GM19328 (cell line): ENCODE data around the gene PCDHGB6.
"Not testable (repeated sequence)": the region's sequence is repeated elsewhere in the genome, so short reads cannot be mapped to it uniquely, and the experiment has no call there.

Source experiments
- ATAC-seq: cut with Tn5 transposase; IDR thresholded peaks from one replicate; pipeline ENCODE4 v1.9.1; 2021; ENCODE audit warnings: mild to moderate bottlenecking, moderate library complexity; ENCODE audit not compliant: unreplicated experiment

The PCDHGB6 gene

GRCh38 chr5:141407790-141408505, at the start of gene PCDHGB6:
PCDHGB6 (plus strand) TSS chr5:141408021; CDS start chr5:141408203, 182 bp downstream.
- ATAC-seq, result peak; percentile 76

DNA sequence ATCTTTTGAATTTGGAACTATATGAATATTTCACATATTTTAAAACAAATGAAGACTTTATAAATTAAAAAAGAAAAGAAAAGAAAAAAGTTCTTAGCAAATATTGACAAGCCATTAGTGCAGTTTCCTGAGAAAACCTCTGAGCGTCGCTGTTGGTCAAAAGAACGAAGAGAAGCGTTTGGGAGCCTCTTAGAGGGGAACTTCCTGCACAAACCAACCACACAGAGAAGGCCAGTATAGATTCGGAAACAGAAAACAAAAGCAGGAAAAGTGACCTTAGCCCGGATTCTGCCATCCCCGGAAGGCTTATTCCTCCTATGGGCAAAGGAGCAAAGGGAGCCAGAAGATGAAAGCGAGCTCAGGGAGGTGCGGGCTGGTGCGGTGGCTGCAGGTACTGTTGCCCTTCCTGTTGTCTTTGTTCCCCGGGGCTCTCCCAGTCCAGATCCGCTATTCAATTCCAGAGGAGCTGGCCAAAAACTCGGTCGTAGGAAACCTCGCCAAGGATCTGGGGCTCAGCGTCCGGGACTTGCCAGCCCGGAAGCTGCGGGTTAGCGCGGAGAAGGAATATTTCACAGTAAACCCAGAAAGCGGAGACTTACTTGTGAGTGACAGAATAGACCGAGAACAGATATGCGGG, 47.9 kb upstream of the PCDHGB6 start, which contains the start of gene PCDHGB2:
PCDHGB2 (plus strand) TSS at position 205 of the 637 bp plus-strand sequence; CDS start at position 347, 142 bp downstream.
- no peak for ATAC-seq

- no peak for ATAC-seq
Observed at GRCh38 chr5:141360685-141361084, 47.1 kb upstream of the PCDHGB6 start.

GRCh38 chr5:141362719-141363118, 45.1 kb upstream of the PCDHGB6 start:
- no peak for ATAC-seq

- ATAC-seq, result no peak
Observed at GRCh38 chr5:141363952-141364660, 43.7 kb upstream of the PCDHGB6 start, which contains the start of gene PCDHGA5. PCDHGA5 (plus strand) TSS chr5:141364162; CDS start chr5:141364331, 169 bp downstream.

- no peak for ATAC-seq
Observed at GRCh38 chr5:141366016-141366896, 41.6 kb upstream of the PCDHGB6 start.

GRCh38 chr5:141369994-141370848, 37.6 kb upstream of the PCDHGB6 start, which contains the start of gene PCDHGB3:
PCDHGB3 (plus strand) TSS chr5:141370242; CDS start chr5:141370395, 153 bp downstream.
- ATAC-seq, result peak; percentile 65

- no peak for ATAC-seq
Observed at GRCh38 chr5:141371572-141372475, 36.0 kb upstream of the PCDHGB6 start.

- ATAC-seq, result no peak
Observed at GRCh38 chr5:141373673-141374317, 34.0 kb upstream of the PCDHGB6 start, which contains the start of gene PCDHGA6. PCDHGA6 (plus strand) TSS chr5:141373891; CDS start chr5:141374084, 193 bp downstream.

DNA sequence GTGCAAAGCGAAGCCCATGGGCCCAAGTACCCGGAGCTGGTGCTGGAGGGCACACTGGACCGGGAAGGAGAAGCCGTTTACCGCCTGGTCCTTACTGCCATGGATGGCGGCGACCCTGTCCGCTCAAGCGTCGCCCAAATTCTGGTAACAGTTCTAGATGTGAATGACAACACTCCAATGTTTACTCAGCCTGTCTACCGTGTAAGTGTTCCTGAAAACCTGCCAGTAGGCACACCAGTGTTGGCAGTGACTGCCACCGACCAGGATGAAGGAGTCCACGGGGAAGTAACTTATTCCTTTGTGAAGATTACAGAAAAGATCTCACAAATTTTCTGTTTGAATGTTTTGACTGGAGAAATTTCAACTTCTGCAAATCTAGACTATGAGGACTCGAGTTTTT, 33.2 kb upstream of the PCDHGB6 start:
- ATAC-seq, result no peak

GRCh38 chr5:141375444-141376155, 32.2 kb upstream of the PCDHGB6 start:
- not testable (repeated sequence) for ATAC-seq

DNA sequence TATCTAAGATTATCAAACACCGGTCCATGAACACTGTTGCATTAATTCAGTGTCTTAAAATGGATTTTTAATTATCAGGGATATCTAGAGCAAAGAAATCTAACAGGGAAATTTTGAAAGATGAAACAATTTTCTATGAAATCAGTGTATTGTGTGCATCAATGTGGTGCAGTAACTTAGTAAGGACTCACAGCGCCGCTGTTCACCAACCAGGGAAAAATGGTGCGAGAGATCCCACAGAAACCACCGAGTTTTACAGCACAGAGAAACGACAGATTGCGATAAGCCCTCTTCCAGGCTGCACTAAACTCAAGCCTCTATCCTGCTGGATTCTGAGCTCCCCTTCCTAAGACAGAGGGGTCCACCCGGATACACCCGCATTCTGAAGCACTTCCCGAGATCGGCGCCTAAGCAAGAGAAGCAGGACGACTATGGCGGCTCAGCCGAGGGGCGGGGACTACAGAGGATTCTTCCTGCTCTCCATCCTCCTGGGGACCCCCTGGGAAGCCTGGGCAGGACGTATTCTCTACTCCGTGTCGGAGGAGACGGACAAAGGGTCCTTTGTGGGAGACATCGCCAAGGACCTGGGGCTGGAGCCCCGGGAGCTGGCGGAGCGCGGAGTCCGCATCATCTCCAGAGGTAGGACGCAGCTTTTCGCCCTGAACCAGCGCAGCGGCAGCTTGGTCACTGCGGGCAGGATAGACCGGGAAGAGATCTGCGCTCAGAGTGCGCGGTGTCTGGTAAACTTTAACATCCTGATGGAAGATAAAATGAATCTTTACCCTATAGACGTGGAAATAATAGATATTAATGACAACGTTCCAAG, 25.1 kb upstream of the PCDHGB6 start, which contains the start of gene PCDHGA7:
PCDHGA7 (plus strand) TSS at position 274 of the 826 bp plus-strand sequence; CDS start at position 432, 158 bp downstream.
- no peak for ATAC-seq

DNA sequence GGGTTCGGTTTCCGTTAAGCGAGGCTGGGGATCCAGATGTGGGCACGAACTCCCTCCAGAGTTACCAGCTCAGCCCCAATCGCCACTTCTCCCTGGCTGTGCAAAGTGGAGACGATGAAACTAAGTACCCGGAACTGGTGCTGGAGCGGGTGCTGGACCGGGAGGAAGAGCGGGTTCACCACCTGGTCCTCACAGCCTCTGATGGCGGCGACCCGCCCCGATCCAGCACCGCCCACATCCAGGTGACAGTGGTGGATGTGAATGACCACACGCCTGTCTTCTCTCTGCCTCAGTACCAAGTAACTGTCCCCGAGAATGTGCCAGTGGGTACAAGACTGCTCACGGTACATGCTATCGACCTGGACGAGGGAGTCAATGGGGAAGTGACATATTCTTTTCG, 24.5 kb upstream of the PCDHGB6 start:
- no peak for ATAC-seq

DNA sequence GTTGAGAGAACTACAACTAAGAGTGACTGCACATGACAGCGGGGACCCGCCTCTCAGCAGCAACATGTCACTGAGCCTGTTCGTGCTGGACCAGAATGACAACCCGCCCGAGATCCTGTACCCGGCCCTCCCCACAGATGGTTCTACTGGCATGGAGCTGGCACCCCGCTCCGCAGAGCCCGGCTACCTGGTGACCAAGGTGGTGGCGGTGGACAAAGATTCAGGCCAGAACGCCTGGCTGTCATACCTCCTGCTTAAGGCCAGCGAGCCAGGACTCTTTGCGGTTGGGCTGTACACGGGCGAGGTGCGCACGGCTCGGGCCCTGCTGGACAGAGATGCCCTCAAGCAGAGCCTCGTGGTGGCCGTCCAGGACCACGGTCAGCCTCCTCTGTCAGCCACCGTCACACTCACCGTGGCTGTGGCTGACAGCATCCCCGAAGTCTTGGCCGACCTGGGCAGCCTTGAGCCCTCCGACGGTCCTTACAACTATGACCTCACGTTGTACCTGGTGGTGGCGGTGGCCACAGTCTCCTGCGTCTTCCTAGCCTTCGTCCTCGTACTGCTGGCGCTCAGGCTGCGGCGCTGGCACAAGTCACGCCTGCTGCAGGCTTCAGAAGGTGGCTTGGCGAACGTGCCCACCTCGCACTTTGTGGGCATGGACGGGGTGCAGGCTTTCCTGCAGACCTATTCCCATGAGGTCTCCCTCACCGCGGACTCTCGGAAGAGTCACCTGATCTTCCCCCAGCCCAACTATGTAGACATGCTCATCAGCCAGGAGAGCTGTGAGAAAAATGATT, 23.2 kb upstream of the PCDHGB6 start:
- no peak for ATAC-seq

DNA sequence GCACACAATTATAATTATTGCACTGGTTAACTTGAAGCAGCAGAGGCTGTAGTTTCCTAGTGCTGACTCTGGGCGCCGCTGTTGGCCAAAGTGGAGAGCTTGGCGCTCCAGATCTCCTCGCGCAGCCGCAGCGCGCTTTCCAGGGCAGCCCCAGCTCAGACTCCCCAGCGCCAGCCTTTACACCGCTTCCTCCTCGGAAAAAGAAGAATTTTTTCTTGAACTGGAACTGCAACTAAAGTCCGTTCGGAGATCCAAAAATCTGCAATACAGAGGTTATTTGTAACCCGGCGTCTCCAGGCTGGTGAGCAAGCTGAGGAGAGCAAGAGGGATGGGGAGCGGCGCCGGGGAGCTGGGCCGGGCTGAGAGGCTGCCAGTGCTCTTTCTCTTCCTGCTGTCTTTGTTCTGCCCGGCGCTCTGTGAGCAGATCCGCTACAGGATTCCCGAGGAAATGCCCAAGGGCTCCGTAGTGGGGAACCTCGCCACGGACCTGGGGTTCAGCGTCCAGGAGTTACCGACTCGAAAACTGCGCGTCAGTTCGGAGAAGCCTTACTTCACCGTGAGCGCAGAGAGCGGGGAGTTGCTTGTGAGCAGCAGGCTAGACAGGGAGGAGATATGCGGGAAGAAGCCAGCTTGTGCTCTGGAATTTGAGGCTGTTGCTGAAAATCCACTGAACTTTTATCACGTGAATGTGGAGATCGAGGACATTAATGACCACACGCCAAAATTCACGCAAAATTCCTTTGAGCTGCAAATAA, 20.1 kb upstream of the PCDHGB6 start, which contains the start of gene PCDHGB4:
PCDHGB4 (plus strand) TSS at position 142 of the 755 bp plus-strand sequence; CDS start at position 329, 187 bp downstream.
- ATAC-seq, result not testable (repeated sequence)
